HG03025 (cell line): Measurements from ENCODE around the gene GAREM1.
"Not testable (repeated sequence)": the region's sequence is repeated elsewhere in the genome, so short reads cannot be mapped to it uniquely, and the experiment has no call there.

ENCODE experiments used
- ATAC-seq: cut with Tn5 transposase; IDR thresholded peaks from one replicate; pipeline ENCODE4 v1.9.1; 2021; ENCODE audit warnings: mild to moderate bottlenecking, moderate library complexity; ENCODE audit not compliant: unreplicated experiment, low FRiP score

The GAREM1 gene

GRCh38 chr18:32267463-32267862 is 203.2 kb downstream of the GAREM1 start:
- no peak for ATAC-seq

- no peak for ATAC-seq
These were observed 206.3 kb downstream of the GAREM1 start for GRCh38 chr18:32264401-32264800.

GRCh38 chr18:32262092-32262491 is 208.6 kb downstream of the GAREM1 start:
- ATAC-seq: no peak

GRCh38 chr18:32261003-32261402 is 209.7 kb downstream of the GAREM1 start:
- ATAC-seq: no peak

- ATAC-seq: no peak
These were observed 211.1 kb downstream of the GAREM1 start for GRCh38 chr18:32259553-32259952.

GRCh38 chr18:32258558-32259204 is 212.0 kb downstream of the GAREM1 start:
- peak; percentile 61 for ATAC-seq

- ATAC-seq: no peak
These were observed 212.5 kb downstream of the GAREM1 start for GRCh38 chr18:32258148-32258547.

- no peak for ATAC-seq
These were observed 213.4 kb downstream of the GAREM1 start for GRCh38 chr18:32257084-32257785.

- no peak for ATAC-seq
These were observed 215.1 kb downstream of the GAREM1 start for GRCh38 chr18:32255570-32255969.

- ATAC-seq: no peak
These were observed 218.4 kb downstream of the GAREM1 start for GRCh38 chr18:32252141-32252860.

- ATAC-seq: no peak
These were observed 219.2 kb downstream of the GAREM1 start for GRCh38 chr18:32251466-32251865.

GRCh38 chr18:32249147-32249929 is 221.3 kb downstream of the GAREM1 start:
- ATAC-seq: no peak

GRCh38 chr18:32244881-32245280 is 225.8 kb downstream of the GAREM1 start:
- ATAC-seq: no peak

GRCh38 chr18:32243358-32243757 is 227.3 kb downstream of the GAREM1 start:
- no peak for ATAC-seq

GRCh38 chr18:32242395-32242794 is 228.3 kb downstream of the GAREM1 start:
- ATAC-seq: no peak

- no peak for ATAC-seq
These were observed 231.9 kb downstream of the GAREM1 start for GRCh38 chr18:32238635-32239268.

- ATAC-seq: no peak
These were observed 233.6 kb downstream of the GAREM1 start for GRCh38 chr18:32237049-32237448.

- not testable (repeated sequence) for ATAC-seq
These were observed 237.3 kb downstream of the GAREM1 start for GRCh38 chr18:32233348-32233747.

- ATAC-seq: no peak
These were observed 251.2 kb downstream of the GAREM1 start for GRCh38 chr18:32219431-32220018.

- no peak for ATAC-seq
These were observed 254.3 kb downstream of the GAREM1 start for GRCh38 chr18:32216390-32216789.
